Motor neuron (in vitro differentiated cells): ENCODE data around the gene CD247. TPM values are rescaled to one million over a fixed set of nuclear protein-coding genes. Genes with fewer than 3 reads are reported as not detected.
A peak's percentile ranks its signal among the peaks of the same experiment; 100 is the strongest.

Source experiments
- ATAC-seq, 8 experiments: fragments of 200-7000 bp; cut with Tn5 transposase; replicated peaks in 6 of 8; 2 replicates each; pipeline ENCODE4 v1.8.0; 2021; ENCODE audit warnings: mild to moderate bottlenecking in 8 of 8, moderate library complexity in 8 of 8
- H3K27ac ChIP-seq, 2 donors: fragments of 250-450 bp; sonication (Bioruptor Pico); 2 replicates each; pipeline ENCODE4 v1.9.0; 2021; ENCODE audit warnings: antibody characterized with exemption in 2 of 2, mild to moderate bottlenecking in 2 of 2, moderate library complexity in 1 of 2
- H3K4me1 ChIP-seq, 2 donors: fragments of 250-450 bp; sonication (Bioruptor Pico); replicated peaks in 1 of 2; 2 replicates each; pipeline ENCODE4 v1.6.1; 2021; ENCODE audit warnings: antibody characterized with exemption in 2 of 2, mild to moderate bottlenecking in 2 of 2, moderate library complexity in 1 of 2
- H3K4me3 ChIP-seq, 5 donors: fragments of 250-450 bp; sonication (Bioruptor Pico); 2 replicates each; pipeline ENCODE4 v1.9.0; 2021; ENCODE audit warnings: antibody characterized with exemption in 5 of 5, mild to moderate bottlenecking in 5 of 5, moderate library complexity in 4 of 5
- WGBS, 10 experiments: fragments of 450-650 bp; shearing (Covaris generic); methylation state at CpG; one replicate each; pipeline ENCODE4 v1.0.0; 2022; 5-methylcytosine and 5-hydroxymethylcytosine counted together
- in situ Hi-C, 9 experiments: fragments of 400-800 bp; cut with MboI; loops; one replicate each; pipeline ENCODE4 v1.15.0; 2021; ENCODE audit warnings: low sequenced_read_pairs in 9 of 9, low pct_unique_long_range_greater_than_20kb in 2 of 9; ENCODE audit not compliant: unreplicated experiment in 9 of 9
- total RNA-seq, 8 experiments: library from RNA; unstranded; fragments of 300-600 nt; gene quantifications; 2 replicates each; pipeline versions ENCODE4 v1.2.3 to v1.2.4, GENCODE V29; 2022

Gene CD247
- total RNA-seq, 8 experiments from 2014 or later = 0.21 to 4.2 (median 1.8) TPM

DNA sequence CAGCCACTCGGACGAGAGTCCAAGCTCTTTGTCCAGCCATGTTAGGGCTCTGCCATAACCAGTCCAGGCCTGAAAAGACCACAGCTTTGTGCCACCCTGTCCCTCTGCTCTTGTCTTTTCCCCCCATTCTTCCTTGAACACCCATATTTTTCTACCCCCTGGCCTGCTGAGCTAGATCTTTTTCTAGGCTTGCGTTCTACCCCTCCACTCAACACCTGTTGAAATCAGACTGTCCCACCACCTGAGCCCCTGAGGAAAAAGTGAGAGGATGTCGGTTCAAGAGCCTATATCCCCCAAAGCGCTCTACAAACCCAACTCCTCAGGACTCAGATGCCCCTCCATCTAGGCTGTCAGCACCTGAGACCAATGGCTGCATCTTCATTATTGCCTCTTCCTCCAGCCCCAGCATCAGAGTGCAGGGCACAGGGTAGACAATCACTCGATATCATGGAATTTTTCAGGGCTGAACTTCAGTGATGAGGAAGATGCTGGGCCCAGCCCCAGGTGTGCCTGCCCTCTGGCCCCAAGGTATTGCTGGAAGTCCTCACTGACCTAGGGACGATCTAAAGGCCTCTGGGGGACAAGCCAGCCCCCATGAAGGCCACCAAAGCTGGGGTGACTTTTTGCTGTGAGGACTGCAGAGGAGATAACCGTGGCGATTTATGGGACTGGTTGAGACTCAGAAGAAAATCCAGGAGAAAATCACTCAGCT lies 75.3 kb downstream of the CD247 start:
- no peak for ATAC-seq
- in situ Hi-C loops = loop anchor here in 6 of 9 experiments (25.0 kb wide), 4 partner anchors 94 to 381 kb away; no protein-coding TSS in a partner anchor
- Histone ChIP-seq H3K4me3 (no peak overlapping the region), H3K4me1 (peaks cover 0 to 7% of the 10 kb centered on the region in 2 donors), H3K27ac (no peak overlapping the region)
- 45 to 99% (median 83%) methylated on average over 1 to 9 of the region's 9 CpGs; no CpG with 5 or more reads in 1 of the 10 experiments for WGBS, 10 experiments

DNA sequence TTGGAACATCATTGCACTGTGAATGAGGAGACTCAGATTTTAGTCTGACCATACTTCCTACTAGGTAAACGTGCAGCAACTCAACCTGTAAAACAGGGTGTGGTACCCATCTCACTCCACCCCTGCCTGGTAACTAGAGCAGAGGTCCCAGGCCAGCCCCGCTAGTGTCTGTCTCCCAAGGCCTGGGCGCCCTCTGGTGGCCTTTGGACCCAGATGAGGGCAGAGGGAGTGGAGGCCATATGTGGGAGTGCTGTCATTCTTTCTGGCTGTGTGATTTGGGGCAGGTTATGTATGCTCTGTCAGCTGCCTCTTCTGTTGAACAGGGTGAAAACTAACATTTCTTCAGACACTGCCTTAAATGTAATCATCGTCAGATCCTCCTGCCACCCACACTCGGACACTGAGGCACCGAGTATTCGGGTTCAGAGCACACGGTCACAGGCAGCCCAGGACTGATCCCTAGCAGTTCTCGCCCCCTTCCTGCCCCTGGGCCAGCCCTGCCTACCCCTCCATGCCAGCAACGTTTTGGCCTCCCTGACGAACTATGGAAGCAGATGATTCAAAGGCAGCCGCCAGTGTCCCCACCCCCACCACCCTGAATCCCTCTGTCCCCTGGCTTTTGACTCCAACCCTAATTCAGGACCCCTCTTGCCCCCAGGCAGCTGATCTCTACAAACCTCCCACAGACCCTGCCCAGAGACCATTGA lies 76.0 kb downstream of the CD247 start:
- Histone ChIP-seq H3K27ac (no peak overlapping the region), H3K4me1 (peaks cover 0 to 7% of the 10 kb centered on the region in 2 donors), H3K4me3 (no peak overlapping the region)
- peak; percentile 77 to 96 (median 85) for ATAC-seq
- in situ Hi-C loops = loop anchor here in 6 of 9 experiments (25.0 kb wide), 4 partner anchors 95 to 380 kb away; no protein-coding TSS in a partner anchor
- 0 to 70% (median 25%) methylated on average over 1 to 7 of the region's 12 CpGs; no CpG with 5 or more reads in 3 of the 10 experiments for WGBS, 10 experiments

DNA sequence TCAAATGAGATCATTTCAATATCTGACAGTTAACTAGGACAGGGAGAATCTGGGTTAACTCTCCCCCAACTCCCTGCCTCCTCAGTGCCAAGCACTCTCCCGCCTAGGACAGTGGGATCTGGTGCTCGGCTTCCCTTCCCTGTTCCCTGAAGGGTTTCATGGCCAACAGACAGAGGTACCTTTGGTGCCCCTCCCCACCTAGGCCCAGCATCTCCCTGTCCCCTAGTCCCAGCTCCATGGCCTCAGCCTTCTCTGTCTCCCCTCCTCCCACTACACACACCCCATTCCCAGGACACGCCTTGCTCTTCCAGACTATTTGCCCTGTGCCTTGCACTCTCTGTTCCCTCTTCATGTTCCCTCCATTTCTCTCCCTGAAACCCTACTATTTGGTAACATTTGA lies 77.1 kb downstream of the CD247 start:
- H3K27ac ChIP-seq = no peak overlapping the region
- whole genome bisulfite sequencing, 10 experiments = 80 to 100% (median 92%) methylated on average over 1 to 2 of the region's 3 CpGs; no CpG with 5 or more reads in 3 of the 10 experiments
- no peak for ATAC-seq
- no peak overlapping the region for H3K4me3 ChIP-seq
- peaks cover 0 to 7% of the 10 kb centered on the region in 2 donors for H3K4me1 ChIP-seq
- in situ Hi-C loops = loop anchor here in 6 of 9 experiments (25.0 kb wide), 4 partner anchors 96 to 379 kb away; no protein-coding TSS in a partner anchor

DNA sequence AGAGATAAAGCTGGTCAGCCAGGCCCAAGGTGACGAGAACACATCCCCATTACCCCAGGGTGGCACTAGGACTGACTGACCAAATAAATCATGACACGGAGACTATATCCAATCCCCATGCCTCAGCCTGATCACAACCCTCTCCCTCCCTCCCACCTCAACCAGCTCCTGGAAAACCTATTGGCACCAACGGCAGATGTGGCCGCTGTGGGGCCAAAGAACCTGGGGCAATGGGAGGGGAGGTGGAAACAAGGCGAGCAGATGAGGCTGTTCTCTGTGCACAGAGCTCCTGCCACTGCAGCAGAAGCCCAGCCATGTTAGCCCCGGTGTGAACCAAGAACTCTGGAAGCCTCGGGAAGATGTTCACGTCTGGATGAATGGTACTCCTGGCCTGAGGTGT lies 77.6 kb downstream of the CD247 start:
- in situ Hi-C loops = loop anchor here in 6 of 9 experiments (25.0 kb wide), 4 partner anchors 97 to 378 kb away; no protein-coding TSS in a partner anchor
- H3K4me3 ChIP-seq = no peak overlapping the region
- no peak for ATAC-seq
- 70 to 100% (median 95%) methylated on average over 1 to 5 of the region's 8 CpGs; no CpG with 5 or more reads in 6 of the 10 experiments for WGBS, 10 experiments
- H3K27ac ChIP-seq = no peak overlapping the region
- H3K4me1 ChIP-seq = peaks cover 0 to 7% of the 10 kb centered on the region in 2 donors

DNA sequence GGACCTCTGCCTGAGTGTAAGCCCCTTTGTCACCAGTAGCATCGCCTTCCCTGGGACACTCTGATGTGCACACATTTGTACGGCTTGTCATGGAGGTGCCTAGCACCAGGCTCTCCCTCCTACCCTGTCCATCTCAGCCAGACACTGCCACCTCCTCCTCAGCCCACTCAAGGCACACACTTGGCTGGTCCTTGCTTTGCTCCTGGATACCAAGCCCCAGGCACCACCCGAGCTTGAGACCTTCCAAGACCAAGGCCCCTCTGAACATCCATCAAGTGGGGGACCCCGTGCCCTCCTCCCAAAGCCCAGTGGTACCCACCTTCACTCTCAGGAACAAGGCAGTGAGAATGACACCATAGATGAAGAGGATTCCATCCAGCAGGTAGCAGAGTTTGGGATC lies 78.0 kb downstream of the CD247 start:
- Histone ChIP-seq H3K4me1 (peaks cover 0 to 7% of the 10 kb centered on the region in 2 donors), H3K4me3 (no peak overlapping the region), H3K27ac (no peak overlapping the region)
- 43 to 100% (median 100%) methylated on average over 1 to 4 of the region's 4 CpGs; no CpG with 5 or more reads in 4 of the 10 experiments for WGBS, 10 experiments
- in situ Hi-C loops = loop anchor here in 6 of 9 experiments (25.0 kb wide), 4 partner anchors 97 to 378 kb away; no protein-coding TSS in a partner anchor
- ATAC-seq = no peak

DNA sequence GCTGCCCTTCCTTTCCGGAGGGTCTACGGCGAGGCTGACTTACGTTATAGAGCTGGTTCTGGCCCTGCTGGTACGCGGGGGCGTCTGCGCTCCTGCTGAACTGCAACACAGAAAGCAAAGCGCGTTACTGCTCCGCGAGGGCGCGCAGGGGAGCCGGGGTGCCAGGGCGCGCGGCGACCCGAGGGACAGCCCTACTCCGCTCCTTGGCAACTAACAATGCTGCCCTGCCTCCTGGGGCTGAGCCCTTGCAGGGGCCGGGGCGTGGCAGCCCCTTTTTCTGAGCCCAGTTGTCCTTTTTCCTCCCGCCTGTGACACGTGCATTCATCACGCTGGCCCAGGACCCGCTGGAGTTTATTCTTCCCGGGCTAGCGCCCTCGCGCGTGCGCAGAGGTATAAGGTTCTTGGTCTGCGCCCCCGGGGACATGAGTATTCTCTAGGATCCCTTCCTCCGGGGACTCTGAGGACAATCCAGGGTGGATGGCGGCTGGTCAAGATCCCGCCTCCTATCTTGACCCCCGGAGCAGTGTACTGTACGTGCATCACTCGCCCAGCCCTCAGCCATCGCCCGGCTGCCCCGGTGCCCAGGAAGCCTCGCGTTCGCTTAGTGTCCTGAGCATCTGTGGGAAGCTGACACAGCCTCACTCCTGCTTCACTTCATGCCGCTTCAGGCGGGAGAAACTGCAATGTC lies 78.9 kb downstream of the CD247 start:
- Histone ChIP-seq H3K27ac (no peak overlapping the region), H3K4me3 (peak overlapping the region in 3 of 5 donors; percentile 22 to 28 (median 27)), H3K4me1 (peaks cover 0 to 7% of the 10 kb centered on the region in 2 donors)
- in situ Hi-C loops = loop anchor here in 6 of 9 experiments (25.0 kb wide), 4 partner anchors 98 to 377 kb away; no protein-coding TSS in a partner anchor
- 4 to 57% (median 29%) methylated on average over 4 to 32 of the region's 49 CpGs; no CpG with 5 or more reads in 1 of the 10 experiments for WGBS, 10 experiments
- peak; percentile 49 to 91 (median 82) for ATAC-seq

DNA sequence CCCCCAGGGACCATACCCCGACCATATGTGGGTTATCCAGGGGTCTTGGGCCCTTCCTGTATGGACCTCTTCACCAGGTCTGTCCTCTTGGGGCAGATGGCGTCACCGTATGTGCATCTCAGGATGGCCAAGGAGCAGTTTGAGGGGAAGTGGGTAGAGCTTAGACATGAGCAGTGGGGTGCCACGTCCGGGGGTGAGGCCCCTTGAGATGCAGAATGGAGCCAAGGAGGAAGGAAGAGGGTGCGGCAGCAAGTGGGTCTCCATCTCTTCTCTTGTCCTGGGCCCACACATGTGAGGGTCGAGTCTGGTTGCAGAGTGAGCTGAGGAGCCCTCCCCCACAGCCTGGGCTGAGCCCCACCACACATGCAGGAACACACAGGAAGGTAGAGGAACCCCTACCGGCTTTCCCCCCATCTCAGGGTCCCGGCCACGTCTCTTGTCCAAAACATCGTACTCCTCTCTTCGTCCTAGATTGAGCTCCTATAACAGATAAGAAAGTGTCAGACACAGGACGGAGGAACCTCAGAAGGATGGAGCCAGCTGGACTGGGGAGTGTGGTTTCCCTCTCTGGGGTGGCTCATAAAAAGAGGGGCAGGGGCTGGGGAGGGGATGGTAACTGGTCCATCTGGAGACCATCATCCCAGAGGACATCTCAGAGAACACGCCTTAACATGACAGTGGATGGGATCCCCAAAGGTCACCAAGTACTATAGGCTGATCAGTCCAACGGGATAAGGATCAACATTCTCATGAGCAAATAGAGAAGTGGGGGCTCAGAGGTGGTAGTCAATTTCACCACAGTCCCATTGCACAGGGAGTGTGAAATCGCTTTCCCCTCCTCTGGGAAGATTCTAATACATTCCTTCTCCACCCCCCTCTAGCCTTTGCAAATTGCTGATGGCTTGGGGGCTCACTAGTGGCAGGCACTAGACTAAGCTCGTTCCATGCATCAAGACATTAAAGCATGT lies 79.9 kb downstream of the CD247 start:
- no peak overlapping the region for H3K4me3 ChIP-seq

DNA sequence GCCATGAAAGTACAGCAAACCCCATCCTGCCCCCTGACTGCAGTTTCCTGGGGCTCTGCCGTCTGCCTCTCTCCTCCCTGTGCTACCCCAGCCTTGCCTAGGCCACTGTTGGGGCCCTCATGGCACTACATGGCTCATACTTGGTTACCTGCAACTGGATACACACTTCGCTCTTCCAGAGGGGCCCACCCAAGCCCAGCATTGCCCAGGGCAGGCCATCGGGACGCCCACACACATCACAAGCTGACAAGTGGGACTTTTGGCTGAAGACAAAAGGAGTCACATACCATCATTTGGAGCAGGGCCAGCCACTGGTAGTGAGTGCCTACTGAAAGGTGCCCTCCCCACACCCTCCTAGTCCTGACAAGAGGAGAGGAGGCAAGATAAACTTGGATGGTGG lies 82.8 kb downstream of the CD247 start:
- Histone ChIP-seq H3K27ac (no peak overlapping the region), H3K4me3 (no peak overlapping the region), H3K4me1 (peaks cover 18 to 21% of the 10 kb centered on the region in 2 donors)
- no peak for ATAC-seq
- in situ Hi-C loops = loop anchor here in 6 of 9 experiments (25.0 kb wide), 4 partner anchors 98 to 373 kb away; no protein-coding TSS in a partner anchor
- WGBS, 10 experiments = 80 to 100% (median 96%) methylated on average over 1 to 4 of the region's 4 CpGs; no CpG with 5 or more reads in 4 of the 10 experiments

More for the DNA sequence above, 79.9 kb downstream of the CD247 start:
- in situ Hi-C loops = loop anchor here in 6 of 9 experiments (25.0 kb wide), 4 partner anchors 99 to 376 kb away; no protein-coding TSS in a partner anchor
- no peak for ATAC-seq
- peaks cover 0 to 7% of the 10 kb centered on the region in 2 donors for H3K4me1 ChIP-seq
- H3K27ac ChIP-seq = no peak overlapping the region
- 60 to 100% (median 82%) methylated on average over 1 to 10 of the region's 17 CpGs; no CpG with 5 or more reads in 2 of the 10 experiments for WGBS, 10 experiments

DNA sequence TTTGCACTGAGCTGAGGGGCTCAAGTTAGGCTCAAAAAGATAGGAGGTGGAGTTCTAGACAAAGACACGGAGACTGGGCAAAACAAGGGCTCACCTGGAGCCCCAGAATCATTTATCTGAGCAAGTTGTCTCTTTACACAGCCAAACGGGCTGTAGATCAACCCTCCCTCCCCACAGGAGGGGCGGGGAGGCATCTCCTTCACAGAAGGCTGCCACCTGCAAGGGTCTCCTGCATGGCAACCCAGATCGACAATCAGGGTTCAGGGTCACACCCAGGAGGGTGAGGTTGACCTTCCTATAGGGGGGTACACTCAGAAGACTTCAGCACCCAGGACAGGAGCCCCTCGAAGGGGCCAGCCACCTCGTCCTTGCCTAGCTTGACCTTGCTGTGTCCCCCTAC lies 84.0 kb downstream of the CD247 start:
- WGBS, 10 experiments = 27 to 90% (median 80%) methylated on average over 1 to 6 of the region's 6 CpGs; no CpG with 5 or more reads in 3 of the 10 experiments
- no peak for ATAC-seq
- Histone ChIP-seq H3K4me1 (peaks cover 25 to 33% of the 10 kb centered on the region in 2 donors), H3K4me3 (no peak overlapping the region), H3K27ac (no peak overlapping the region)
- in situ Hi-C loops = loop anchor here in 6 of 9 experiments (25.0 kb wide), 4 partner anchors 97 to 372 kb away; no protein-coding TSS in a partner anchor

DNA sequence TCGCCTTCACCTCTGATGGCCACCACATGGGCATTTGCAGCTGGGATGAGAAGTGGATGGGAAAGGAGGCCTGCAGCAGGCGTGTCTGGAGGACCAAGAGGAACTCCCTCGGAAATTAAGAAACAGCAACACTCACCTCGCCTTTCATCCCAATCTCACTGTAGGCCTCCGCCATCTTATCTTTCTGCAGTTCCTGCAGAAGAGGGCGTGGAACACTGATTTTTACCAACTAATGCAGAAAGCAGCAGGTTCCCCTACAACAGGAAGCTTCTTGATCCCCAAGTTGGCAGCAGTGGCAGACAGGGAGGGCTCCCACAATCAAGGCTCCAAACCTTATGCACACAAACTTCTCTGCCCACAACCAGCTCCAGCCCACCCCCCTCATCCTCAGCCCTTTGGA lies 84.4 kb downstream of the CD247 start:
- H3K4me3 ChIP-seq = no peak overlapping the region
- no peak for ATAC-seq
- in situ Hi-C loops = loop anchor here in 6 of 9 experiments (25.0 kb wide), 4 partner anchors 97 to 372 kb away; no protein-coding TSS in a partner anchor
- peaks cover 21 to 37% of the 10 kb centered on the region in 2 donors for H3K4me1 ChIP-seq
- H3K27ac ChIP-seq = no peak overlapping the region
- 85 to 100% (median 91%) methylated on average over 4 to 6 of the region's 6 CpGs; no CpG with 5 or more reads in 4 of the 10 experiments for WGBS, 10 experiments

DNA sequence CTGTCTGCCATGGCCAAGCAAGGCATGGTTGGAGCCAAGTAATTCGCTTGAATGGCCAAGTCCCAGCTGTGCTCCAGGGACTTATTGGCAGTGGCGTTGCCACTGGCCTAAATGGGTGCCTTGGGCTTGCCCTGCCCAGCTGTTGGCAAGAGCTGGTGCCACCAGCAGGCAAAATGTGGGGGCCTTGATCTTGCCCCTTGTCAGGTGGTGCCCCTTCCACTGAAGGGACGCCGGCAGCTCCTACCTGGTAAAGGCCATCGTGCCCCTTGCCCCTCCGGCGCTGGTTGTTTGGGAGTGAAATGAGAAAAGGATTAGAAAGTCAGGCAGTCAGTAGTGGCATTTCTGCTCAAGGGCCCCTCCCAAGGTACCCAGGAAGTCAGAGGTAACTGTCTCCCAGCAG lies 85.5 kb downstream of the CD247 start:
- WGBS, 10 experiments = 90 to 100% (median 97%) methylated on average over 2 to 6 of the region's 7 CpGs; no CpG with 5 or more reads in 7 of the 10 experiments
- no peak overlapping the region for H3K4me3 ChIP-seq
- H3K27ac ChIP-seq = no peak overlapping the region
- no peak for ATAC-seq
- in situ Hi-C loops = loop anchor here in 6 of 9 experiments (25.0 kb wide), 4 partner anchors 95 to 370 kb away; no protein-coding TSS in a partner anchor
- H3K4me1 ChIP-seq = peaks cover 21 to 41% of the 10 kb centered on the region in 2 donors
